ENCODE data around the gene CCDC30.
A peak's percentile ranks its signal among the peaks of the same experiment; 100 is the strongest.
"Not testable (repeated sequence)": the region's sequence is repeated elsewhere in the genome, so short reads cannot be mapped to it uniquely, and the experiment has no call there.

Gene CCDC30

DNA sequence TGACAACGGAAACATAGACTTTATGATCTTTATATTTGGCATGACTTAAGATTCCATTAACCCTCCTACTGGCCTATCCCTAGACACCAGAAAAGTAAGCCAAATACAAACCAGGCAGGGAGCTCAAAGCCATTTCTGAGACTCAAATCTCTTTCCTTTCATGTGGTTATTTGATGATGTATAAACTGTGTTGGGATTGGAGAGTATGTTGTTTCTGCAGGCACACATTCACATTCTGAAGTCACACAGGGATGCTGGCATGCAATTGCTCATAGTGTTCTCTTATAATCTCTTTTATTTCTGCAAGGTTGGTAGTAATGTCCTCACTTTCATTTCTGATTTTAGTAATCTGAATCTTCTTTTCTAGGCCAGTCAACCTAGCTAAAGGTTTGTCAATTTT, 13.0 kb upstream of the CCDC30 start:
- no peak for DNase-seq (ENCODE audit: low read depth in 3 of 3, low spot score in 1 of 3)

DNA sequence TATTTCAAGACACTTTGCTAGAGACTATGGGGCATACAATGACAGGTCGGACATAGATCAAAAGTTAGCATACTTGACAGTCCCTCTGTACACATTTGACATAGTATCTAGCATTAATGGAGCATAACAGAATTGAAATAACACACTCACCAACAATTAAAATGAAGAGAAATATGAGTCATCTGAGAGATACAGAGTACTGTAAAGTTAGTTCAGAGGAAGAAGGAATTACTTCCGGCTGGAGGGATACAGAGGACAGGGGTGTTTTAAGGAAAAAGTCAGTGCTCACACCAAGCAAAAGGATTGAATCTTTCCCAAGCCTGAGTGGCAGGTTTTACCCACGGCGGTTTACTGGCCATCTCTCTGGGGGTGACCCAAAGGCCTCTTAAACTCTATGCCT, 9.7 kb upstream of the CCDC30 start:
- no peak for DNase-seq (ENCODE audit: low read depth in 3 of 3, low spot score in 1 of 3)

DNA sequence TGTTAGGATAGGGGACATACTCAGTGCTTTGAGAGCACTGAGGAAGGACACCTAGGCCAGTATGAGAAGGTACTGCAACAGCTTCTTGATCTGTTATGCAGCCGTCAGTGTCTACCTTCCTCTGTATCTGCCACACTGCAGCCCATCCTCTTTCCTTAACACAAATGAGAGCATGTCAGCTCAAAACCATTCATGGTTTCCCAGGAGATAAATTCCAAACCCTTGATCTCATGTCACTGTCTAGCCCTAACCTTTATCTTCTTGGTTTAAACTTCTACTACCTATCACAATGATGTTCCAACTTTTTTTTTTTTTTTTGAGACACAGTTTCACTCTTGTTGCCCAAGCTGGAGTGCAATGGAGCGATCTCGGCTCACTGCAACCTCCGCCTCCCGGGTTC, 8.7 kb upstream of the CCDC30 start:
- DNase-seq (ENCODE audit: low read depth in 3 of 3, low spot score in 1 of 3): no peak

DNA sequence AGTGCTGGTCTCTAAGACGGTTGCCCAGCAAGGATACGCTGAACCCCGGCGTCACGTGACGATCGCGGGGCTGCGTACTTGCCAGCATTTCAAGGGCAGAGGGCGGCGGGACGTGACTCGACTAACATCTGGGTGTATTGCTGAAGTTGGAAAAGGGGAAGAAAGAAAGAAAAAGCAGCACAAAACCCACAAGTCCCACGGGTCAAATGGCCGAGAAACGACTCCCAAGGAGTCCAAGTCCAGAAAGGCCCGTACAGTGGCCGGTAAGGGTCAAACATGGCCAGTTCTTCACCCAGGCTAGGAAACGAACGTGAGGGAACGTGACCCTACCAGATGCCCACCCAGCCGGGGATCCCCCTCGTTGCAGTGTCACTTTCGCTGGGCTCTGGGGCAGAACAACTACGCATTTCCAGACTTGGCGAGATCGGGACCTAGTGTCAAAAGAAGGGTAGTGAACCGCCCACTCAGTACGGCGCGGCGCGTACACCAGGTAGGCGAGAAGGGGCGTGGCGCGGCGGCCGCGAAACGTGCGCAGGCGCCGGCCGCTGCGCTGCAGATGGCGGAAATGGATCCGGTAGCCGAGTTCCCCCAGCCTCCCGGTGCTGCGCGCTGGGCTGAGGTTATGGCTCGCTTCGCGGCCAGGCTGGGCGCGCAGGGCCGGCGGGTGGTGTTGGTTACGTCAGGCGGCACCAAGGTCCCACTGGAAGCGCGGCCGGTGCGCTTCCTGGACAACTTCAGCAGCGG, 6.9 kb upstream of the CCDC30 start, which contains the start of the genes PPCS and ZMYND12:
Gene PPCS, plus strand, starts transcription at position 534 of the 744 bp plus-strand sequence. Its CDS starts 23 bp downstream, at position 557.
Gene ZMYND12, minus strand, starts transcription at position 13 of the 744 bp plus-strand sequence. CDS start 25 bp downstream, outside the sequence.
- DNase-seq (ENCODE audit: low read depth in 3 of 3, low spot score in 1 of 3): peak; percentile 69 to 88 (median 79)

DNA sequence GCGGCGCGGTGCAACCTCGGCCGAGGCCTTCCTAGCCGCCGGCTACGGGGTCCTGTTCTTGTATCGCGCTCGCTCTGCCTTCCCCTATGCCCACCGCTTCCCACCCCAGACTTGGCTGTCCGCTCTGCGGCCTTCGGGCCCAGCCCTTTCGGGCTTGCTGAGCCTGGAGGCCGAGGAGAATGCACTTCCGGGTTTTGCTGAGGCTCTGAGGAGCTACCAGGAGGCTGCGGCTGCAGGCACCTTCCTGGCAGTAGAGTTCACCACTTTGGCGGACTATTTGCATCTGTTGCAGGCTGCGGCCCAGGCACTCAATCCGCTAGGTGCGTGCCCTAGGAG, 6.4 kb upstream of the CCDC30 start:
- DNase-seq (ENCODE audit: low read depth in 3 of 3, low spot score in 1 of 3): peak in 2 of 3 donors; percentile 15 to 21

DNA sequence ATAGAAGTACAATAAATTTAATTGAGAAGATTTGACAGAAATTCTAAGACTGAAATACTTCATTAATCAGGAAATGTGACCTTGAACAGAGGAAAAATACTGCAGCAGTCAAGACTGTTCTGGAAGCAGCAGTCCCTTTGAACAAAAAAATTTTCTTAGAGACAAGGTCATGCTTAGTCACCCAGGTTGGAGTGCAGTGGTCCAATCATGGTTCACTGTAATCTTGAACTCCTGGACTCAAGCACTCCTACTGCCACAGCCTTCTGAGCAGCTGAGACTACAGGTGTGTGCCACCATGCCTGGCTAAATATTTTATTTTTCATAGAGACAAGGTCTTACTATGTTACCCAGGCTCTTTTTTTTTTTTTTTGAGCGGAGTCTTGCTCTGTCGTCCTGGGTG, 1.9 kb upstream of the CCDC30 start:
- no peak for DNase-seq (ENCODE audit: low read depth in 3 of 3, low spot score in 1 of 3)

DNA sequence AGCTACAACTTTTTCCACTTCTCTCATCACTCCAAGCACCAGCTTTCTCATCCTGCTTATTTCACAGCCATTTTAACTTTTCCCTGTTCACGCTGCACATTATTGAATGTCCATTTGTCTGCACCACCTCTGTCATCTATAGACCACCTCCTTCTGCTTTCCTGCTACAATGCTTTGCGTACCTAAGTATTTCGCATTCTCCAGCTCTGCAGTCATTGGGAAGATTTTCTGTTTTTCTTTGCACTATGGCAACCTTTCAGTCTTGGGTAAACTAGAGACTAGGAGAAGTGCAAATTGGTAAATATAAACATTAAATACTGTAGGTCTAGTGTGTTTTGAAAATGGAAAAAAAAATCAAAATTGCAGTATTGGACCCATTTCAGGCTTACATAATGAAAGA, 835 bp downstream of the CCDC30 start:
- DNase-seq (ENCODE audit: low read depth in 3 of 3, low spot score in 1 of 3): no peak

DNA sequence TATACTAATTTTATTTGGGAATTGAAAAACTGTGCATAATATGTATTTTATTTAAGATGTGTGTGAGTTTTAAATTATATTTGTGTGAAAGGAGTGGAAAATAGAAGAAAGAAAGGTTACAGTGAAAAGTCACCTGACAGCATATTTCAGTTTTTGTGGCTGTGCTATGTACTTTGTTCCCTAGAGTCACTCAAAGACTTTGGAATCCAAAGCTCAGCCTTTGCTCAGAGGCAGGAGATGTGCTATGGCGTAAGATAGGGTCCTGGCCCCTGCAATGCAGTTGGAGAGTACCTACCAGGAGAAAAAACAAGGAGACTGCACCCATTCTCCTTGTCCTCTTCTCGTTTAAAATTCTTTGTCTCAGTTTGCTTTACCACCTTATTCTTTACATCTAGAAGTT, 2.9 kb downstream of the CCDC30 start:
- DNase-seq (ENCODE audit: low read depth in 3 of 3, low spot score in 1 of 3): no peak

DNA sequence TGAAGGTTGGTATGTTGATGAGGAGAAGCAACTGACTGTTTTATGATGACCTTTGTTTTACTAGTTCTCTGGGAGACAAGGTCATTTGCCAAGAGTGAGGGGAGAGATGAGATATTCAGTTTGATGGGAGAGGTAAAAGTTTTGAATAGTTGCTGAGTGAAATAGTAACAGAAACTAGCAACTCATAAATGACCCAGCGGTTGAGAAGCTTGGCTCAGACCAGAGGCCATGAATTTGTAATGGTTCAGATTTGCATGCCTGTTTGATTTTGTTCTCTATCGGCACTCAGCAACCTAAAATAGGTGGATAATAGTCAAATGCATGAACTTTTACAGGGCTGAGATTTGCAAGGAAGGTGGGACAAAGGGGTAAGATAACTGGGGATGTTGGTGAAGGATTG, 6.6 kb downstream of the CCDC30 start:
- DNase-seq (ENCODE audit: low read depth in 3 of 3, low spot score in 1 of 3): no peak

DNA sequence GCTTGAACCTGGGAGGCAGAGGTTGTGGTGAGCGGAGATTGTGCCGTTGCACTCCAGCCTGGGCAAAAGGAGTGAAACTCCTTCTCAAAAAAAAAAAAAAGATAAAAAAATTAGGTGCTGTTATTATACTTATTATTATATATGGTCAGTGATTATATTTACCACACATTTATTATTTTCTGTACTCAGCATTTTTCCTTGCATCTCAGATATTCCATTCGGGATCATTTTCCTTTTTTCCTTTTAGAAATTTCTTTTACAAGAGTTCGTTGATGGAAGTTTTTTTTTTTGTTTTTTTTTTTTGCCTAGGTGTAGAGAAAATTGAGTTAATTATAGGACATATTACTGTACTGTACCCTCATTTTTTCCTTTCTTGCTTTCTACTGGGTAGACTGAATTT, 13.5 kb downstream of the CCDC30 start:
- DNase-seq (ENCODE audit: low read depth in 3 of 3, low spot score in 1 of 3): no peak

DNA sequence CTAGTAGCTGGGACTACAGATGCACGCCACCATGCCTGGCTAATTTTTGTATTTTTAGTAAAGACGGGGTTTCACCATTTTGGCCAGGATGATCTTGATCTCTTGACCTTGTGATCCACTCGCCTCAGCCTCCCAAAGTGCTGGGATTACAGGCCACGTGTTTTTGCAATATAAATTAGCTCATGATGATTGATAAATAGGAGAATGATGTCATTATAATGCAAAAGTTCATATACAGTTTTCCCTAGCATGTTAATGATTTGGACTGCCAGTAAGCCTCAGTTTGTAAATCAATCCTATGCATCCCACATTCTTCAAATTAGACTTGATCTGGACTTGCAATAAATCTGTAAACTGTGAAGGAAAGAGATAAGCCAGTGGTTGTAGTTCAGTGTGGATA, 14.3 kb downstream of the CCDC30 start:
- not testable (repeated sequence) for DNase-seq (ENCODE audit: low read depth in 3 of 3, low spot score in 1 of 3)

DNA sequence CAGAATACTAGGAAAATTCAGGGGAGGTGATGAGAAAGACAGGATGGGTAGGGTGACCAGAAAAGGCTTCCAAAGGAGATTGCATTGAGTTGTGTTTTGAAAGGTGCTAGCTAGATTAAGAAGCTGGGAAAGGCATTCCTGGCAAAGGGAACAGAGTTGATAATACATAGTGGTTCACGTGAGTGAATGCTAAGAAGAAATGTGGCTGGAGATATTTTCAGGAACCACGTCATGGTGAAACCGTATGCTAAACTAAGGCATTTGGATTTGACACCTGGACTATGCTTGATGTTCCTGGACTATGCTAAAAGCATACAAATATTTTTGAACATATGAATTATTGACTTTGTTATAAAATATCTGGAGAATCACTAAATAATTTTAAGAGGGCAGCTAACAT, 14.7 kb downstream of the CCDC30 start:
- DNase-seq (ENCODE audit: low read depth in 3 of 3, low spot score in 1 of 3): no peak

DNA sequence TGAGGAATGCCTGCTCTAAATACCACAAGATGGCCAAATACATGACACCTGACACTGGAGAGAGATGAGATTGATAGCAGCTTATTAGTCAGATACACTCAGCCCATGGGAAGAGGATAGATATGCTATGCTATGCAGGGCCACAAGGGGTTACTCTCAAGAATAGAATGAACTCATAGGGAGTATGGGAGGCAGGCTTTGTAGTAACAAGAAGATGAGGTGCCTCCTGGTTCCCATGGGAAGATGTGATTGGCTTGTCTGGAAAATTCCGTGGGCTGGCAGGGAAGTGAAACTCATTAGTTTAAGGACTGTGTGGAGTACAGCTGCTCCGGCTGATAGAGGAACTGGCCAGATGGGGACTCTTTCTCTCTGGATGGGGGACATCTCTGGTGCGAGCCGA, 16.5 kb downstream of the CCDC30 start:
- no peak for DNase-seq (ENCODE audit: low read depth in 3 of 3, low spot score in 1 of 3)

DNA sequence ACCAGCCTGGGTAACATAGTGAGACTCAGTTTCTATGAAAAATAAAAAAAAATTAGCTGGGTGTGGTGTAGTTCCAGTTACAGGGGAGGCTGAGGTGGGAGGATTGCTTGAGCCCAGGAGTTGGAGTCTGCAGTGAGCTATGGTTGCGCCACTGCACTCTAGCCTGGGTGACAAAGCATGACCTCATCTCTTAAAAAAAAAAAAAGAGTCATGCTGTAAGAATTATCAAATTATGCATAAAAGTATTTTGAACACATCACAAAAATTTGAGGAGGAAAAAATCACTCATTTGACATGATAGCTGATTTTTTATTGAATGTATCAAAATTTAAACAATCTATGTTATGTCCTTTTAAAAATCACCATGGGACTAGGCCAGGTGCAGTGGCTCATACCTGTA, 17.8 kb downstream of the CCDC30 start:
- DNase-seq (ENCODE audit: low read depth in 3 of 3, low spot score in 1 of 3): no peak

DNA sequence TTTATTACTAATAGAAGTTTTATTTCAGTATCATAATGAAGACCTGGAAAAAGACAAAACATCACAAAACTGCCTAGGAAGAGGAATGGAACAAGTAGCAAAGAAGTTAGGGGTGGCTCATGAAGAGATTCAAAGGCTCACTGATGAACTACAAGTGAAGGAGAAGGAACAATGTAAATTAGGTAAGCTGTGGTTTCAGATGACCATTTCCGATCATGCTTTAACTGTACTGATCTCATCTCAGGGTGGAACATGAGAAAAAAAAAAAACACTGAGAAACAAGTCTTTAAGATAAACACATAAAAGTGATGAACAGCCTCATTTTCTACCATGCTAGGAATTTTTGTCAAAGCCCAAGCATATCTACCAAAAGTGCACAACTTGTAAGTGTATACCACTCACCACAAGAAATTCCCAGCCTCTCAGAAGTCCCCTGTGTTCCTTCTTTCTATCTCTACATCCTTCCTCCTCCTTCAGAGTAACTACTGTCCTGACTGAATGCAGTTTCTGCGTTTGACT, 19.6 kb downstream of the CCDC30 start:
- no peak for DNase-seq (ENCODE audit: low read depth in 3 of 3, low spot score in 1 of 3)

DNA sequence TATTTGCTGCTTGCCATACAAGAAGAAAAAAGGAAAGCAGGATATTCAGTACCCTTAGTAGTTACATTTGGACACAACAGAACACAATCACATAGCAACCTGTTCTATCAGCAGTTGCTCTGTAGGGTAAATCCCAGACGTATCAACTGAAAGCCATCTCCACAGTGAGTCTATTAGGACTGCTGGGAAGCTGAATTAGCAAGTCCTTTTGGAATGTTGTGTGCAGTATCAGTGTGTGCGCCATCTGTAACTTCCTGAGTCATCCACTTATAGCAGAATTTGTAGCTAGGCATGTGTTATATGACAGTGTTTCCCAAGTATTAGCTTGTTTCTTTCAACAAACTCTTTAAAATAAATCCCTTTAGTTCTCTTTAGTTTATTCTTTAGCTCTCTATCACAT, 21.3 kb downstream of the CCDC30 start:
- DNase-seq (ENCODE audit: low read depth in 3 of 3, low spot score in 1 of 3): no peak

DNA sequence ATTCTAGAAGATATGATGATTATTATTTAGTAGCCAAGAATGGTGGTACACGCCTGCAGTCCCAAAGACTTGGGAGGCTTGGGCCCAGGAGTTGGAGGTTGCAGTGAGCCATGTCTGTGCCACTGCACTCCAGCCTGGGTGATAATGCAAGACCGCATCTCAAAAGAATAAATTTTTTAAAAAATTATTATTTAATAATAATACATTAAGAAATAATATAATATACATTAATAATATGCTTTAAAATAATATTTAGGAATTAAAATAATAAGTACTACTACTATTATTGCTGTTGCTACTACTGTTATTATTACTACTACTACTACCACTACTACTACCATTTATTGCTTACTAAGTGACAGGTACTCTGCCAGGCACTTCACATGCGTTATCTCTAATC, 27.2 kb downstream of the CCDC30 start:
- DNase-seq (ENCODE audit: low read depth in 3 of 3, low spot score in 1 of 3): no peak

DNA sequence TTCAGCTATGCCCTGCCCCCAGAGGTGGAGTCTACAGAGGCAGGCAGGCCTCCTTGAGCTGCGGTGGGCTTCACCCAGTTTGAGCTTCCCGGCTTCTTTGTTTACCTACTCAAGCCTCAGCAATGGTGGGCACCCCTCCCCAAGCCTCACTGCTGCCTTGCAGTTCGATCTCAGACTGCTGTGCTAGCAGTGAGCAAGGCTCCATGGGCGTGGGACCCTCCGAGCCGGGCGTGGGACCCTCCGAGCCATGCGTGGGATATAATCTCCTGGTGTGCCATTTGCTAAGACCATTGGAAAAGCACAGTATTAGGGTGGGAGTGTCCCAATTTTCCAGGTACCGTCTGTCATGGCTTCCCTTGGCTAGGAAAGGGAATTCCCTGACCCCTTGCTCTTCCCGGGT, 38.9 kb downstream of the CCDC30 start:
- DNase-seq (ENCODE audit: low read depth in 3 of 3, low spot score in 1 of 3): not testable (repeated sequence)

DNA sequence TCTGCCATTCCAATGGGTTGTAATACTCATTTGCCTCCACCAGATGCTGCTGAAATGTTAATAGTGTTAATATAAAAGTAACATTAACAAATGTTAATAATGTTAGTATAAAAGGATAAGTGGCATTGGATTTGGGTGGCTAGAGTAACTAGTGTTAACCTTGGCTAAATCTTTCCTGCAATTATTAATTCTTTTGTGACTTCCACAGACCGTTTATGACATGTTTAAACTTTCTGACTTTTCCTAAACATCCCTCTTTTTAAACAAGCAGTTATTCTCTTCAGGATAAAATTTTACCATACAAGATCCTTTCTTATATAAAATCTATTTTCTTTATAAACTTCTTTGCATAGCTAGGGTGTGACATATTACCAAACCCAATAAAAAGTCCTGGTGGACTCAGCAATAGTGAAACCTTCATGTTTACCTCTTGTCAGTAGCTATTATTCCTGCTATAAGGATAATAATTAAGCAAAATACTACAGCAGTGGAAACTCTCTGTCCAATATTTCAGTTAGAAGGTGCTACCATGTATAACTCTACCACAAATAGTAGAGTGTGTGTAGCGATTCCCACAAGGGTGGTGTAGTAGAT, 41.5 kb downstream of the CCDC30 start:
- DNase-seq (ENCODE audit: low read depth in 3 of 3, low spot score in 1 of 3): no peak

DNA sequence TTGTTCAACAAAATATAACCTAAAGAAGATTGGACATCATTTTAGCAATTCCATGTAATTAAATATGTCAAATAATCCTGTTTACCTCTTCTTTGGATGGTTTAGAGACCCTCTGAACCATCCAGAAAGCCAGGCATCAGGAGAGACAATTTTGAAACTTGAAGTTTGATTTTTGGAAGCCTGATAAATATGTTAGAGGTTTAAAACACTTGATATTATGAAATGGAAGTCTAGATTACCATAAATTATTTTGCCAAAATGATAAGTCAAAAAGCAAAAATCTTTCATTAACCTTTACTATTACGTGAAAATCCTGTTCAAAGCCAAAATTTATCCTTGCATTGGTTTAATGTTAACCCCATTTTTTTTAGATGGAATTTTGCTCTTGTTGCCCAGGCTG, 43.5 kb downstream of the CCDC30 start:
- no peak for DNase-seq (ENCODE audit: low read depth in 3 of 3, low spot score in 1 of 3)

DNA sequence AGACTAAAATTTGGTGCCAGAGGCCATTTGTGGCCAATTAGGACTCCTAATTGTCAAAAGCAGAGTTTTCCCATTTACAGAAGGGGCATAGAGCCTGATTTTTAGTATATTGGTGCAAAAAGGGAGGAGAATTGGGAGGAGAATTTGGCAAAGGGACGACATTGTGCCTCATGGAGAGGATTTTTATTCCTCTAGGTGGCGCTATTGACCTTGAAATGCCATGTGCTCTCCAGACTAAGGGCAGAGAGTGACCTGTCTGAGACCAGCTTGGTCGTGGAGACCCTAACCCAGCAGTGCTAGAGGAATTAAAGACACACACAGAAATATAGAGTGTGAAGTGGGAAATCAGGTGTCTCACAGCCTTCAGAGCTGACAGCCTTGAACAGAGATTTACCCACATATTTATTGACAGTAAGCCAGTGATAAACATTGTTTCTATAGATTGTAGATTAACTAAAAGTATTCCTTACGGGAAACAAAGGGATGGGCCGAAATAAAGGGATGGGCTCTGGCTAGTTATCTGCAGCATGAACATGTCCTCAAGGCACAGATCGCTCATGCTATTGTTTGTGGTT, 48.6 kb downstream of the CCDC30 start:
- DNase-seq (ENCODE audit: low read depth in 3 of 3, low spot score in 1 of 3): not testable (repeated sequence)

DNA sequence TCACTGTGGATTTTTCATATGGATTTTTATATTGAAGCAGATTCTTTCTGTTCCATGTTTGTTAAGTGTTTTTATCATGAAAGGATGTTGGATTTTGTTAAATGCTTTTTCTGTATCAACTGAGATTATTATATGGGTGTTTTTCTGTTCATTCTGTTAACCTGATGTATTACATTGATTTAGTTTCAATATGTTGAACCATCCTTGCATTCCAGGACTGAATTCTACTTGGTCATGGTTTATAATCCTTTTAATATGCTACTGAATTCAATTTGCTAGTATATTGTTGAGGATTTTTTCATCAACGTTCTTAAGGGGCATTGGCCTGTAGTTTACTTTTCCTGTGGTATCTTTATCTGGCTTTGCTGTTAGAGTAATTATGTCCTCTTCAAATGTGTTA, 55.8 kb downstream of the CCDC30 start:
- no peak for DNase-seq (ENCODE audit: low read depth in 3 of 3, low spot score in 1 of 3)
